GM18505 (cell line): ENCODE data around the gene OLFM2.

Experiments
- ATAC-seq: cut with Tn5 transposase; IDR thresholded peaks from one replicate; pipeline ENCODE4 v1.9.1; 2021; ENCODE audit not compliant: unreplicated experiment
- POLR2A ChIP-seq: IDR thresholded peaks from 4 replicates; pipeline ENCODE4 v1.6.1; 2011; ENCODE audit warnings: borderline replicate concordance; ENCODE audit not compliant: insufficient read depth, insufficient read length; ENCODE audit errors: extremely low read depth

The OLFM2 gene

GRCh38 chr19:9875796-9876195, 60.5 kb downstream of the OLFM2 start:
- ATAC-seq: no peak
- TF ChIP-seq POLR2A: no peak

GRCh38 chr19:9875031-9875627, 61.2 kb downstream of the OLFM2 start:
- no peak for ATAC-seq
- no peak for TF ChIP-seq POLR2A

- no peak for ATAC-seq
- TF ChIP-seq POLR2A: no peak
Measured at GRCh38 chr19:9872618-9873242, 63.6 kb downstream of the OLFM2 start.

- no peak for TF ChIP-seq POLR2A
- no peak for ATAC-seq
Measured at GRCh38 chr19:9871626-9872338, 64.5 kb downstream of the OLFM2 start.

GRCh38 chr19:9868983-9869617, 67.2 kb downstream of the OLFM2 start:
- TF ChIP-seq POLR2A: no peak
- ATAC-seq: no peak

GRCh38 chr19:9865732-9866501, 70.4 kb downstream of the OLFM2 start:
- no peak for TF ChIP-seq POLR2A
- ATAC-seq: no peak

- no peak for ATAC-seq
- no peak for TF ChIP-seq POLR2A
Measured at GRCh38 chr19:9863759-9864158, 72.6 kb downstream of the OLFM2 start.

GRCh38 chr19:9862938-9863337, 73.4 kb downstream of the OLFM2 start:
- ATAC-seq: no peak

GRCh38 chr19:9861503-9861902, 74.8 kb downstream of the OLFM2 start:
- no peak for ATAC-seq
- no peak for TF ChIP-seq POLR2A

More at GRCh38 chr19:9862938-9863337, 73.4 kb downstream of the OLFM2 start:
- TF ChIP-seq POLR2A: no peak

GRCh38 chr19:9860407-9860806, 75.9 kb downstream of the OLFM2 start:
- no peak for TF ChIP-seq POLR2A
- no peak for ATAC-seq

- ATAC-seq: no peak
Measured at GRCh38 chr19:9858766-9859165, 77.5 kb downstream of the OLFM2 start.

GRCh38 chr19:9857920-9858746, 78.2 kb downstream of the OLFM2 start:
- ATAC-seq: no peak
- TF ChIP-seq POLR2A: no peak

More at GRCh38 chr19:9858766-9859165, 77.5 kb downstream of the OLFM2 start:
- TF ChIP-seq POLR2A: no peak

GRCh38 chr19:9857076-9857721, 79.1 kb downstream of the OLFM2 start:
- TF ChIP-seq POLR2A: no peak
- no peak for ATAC-seq
